ENCODE data around the gene LATS2. TPM values are rescaled to one million over a fixed set of nuclear protein-coding genes. Genes with fewer than 3 reads are reported as not detected.

Gene LATS2
- total RNA-seq = 1 to 10 TPM; 3.7 to 9.9 (median 6.5) TPM

DNA sequence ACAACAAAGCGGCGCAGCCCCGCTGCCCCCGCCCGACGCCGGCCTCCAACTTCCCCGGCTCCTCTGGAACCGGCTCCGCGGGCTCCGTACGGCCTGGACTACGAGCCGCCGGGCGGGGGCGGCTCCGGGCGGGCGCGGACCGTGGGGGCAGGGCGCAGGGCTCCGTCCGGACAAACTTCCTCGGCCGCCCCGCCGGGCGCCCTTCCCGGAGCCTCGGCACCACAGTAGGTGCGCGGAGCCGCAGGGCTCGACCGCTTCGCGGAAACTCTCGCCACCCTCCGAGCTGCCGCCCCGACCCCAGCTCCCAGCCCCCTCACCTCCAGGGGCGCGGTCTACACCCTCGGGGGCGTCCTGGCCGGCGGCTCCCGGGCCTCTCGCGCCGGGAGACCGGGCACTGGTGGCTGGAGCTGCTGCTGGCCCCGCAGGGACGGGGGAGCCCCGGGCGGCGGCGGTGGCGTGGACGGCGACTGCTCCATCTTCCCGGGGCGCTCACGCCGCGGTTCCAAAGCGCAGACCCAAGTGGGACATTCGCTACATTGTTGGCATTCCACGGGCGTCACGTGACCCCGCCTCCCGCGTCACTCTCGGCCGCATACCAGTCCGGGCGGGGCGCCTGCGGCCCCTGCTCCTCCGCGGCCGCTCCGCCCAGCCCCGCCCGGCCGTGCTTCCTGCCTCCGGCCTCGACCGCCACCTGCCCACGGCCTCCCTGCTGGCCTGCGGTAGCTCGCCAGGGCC is at the start of gene LATS2:
Gene LATS2, minus strand, starts transcription at position 558 of the 735 bp plus-strand sequence. CDS start 15,560 bp downstream, outside the sequence.
- H3K4me1 ChIP-seq = peaks cover 0 to 12% (median 5%) of the 10 kb centered on the region in 4 donors
- peak; percentile 79 to 95 (median 90) for DNase-seq
- H3K27me3 ChIP-seq = no peaks in the 10 kb centered on the region
- peak within 1 kb of the TSS; percentile 69 to 95 (median 89) for H3K4me3 ChIP-seq
- peak; percentile 35 to 58 for TF ChIP-seq POLR2A (IDR thresholded peaks at IDR 0.05)
- TF ChIP-seq, protein P1, sequence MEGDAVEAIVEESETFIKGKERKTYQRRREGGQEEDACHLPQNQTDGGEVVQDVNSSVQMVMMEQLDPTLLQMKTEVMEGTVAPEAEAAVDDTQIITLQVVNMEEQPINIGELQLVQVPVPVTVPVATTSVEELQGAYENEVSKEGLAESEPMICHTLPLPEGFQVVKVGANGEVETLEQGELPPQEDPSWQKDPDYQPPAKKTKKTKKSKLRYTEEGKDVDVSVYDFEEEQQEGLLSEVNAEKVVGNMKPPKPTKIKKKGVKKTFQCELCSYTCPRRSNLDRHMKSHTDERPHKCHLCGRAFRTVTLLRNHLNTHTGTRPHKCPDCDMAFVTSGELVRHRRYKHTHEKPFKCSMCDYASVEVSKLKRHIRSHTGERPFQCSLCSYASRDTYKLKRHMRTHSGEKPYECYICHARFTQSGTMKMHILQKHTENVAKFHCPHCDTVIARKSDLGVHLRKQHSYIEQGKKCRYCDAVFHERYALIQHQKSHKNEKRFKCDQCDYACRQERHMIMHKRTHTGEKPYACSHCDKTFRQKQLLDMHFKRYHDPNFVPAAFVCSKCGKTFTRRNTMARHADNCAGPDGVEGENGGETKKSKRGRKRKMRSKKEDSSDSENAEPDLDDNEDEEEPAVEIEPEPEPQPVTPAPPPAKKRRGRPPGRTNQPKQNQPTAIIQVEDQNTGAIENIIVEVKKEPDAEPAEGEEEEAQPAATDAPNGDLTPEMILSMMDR (IDR thresholded peaks at IDR 0.05) = peak in 3 of 6 experiments; percentile 3 to 21 (median 5)
- H3K36me3 ChIP-seq = no peaks in the 10 kb centered on the region
- H3K27ac ChIP-seq = peak within 1 kb of the TSS; percentile 87 to 100 (median 95)
- H3K9me3 ChIP-seq = no peaks in the 10 kb centered on the region

DNA sequence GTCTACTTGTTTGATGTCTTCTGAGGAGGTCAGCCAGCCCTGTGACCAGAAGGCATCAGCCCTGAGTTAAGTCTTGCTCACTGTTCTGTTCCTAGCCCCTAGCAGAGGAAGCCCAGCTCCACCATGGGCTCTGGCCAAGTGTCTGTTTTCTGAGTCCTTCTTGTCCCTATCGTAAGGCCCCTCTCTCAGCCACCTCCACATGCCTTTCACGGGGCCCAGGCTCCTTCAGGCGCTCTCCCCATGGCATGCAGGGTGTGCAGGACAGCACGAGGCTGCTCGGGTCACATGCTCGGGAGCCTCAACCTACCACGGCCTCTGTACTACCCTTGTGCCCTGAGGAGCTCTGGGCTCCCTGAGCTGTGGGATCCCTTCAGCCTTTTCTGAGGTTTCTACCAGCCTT is 47.8 kb upstream of the LATS2 start:
- Histone ChIP-seq H3K4me1 (peaks cover 0 to 8% (median 0%) of the 10 kb centered on the region in 4 donors), H3K9me3 (peaks cover 0 to 4% (median 0%) of the 10 kb centered on the region in 4 donors), H3K36me3 (no peaks in the 10 kb centered on the region), H3K4me3 (no peak overlapping the region), H3K27me3 (no peaks in the 10 kb centered on the region), H3K27ac (no peak overlapping the region)
- TF ChIP-seq, protein P1 (IDR thresholded peaks at IDR 0.05) = no peak
- no peak for DNase-seq

DNA sequence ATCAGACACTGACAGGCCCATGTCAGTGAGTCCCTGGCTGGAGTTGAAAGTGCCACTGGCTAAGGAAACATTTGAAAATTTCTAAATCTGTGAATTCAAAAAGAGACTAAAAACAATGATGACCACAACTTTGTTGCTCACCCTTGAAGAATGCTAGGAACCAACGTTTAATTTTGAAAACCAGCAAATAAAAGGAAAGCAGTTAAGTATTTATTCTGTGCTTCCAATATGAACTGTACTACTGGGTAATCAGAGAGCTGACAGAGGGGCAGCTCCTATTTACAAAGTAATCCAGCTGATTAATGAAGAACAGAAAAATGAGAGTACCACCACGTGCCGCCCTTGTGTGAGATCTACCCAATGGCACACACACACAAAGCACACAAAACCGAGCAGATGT is 44.7 kb upstream of the LATS2 start:
- H3K4me1 ChIP-seq = peaks cover 0 to 8% (median 0%) of the 10 kb centered on the region in 4 donors
- H3K4me3 ChIP-seq = no peak overlapping the region
- TF ChIP-seq, protein P1 (IDR thresholded peaks at IDR 0.05) = no peak
- TF ChIP-seq POLR2A (IDR thresholded peaks at IDR 0.05) = no peak
- H3K27ac ChIP-seq = no peak overlapping the region
- DNase-seq = no peak
- no peaks in the 10 kb centered on the region for H3K27me3 ChIP-seq
- peaks cover 0 to 4% (median 0%) of the 10 kb centered on the region in 4 donors for H3K9me3 ChIP-seq
- H3K36me3 ChIP-seq = no peaks in the 10 kb centered on the region

DNA sequence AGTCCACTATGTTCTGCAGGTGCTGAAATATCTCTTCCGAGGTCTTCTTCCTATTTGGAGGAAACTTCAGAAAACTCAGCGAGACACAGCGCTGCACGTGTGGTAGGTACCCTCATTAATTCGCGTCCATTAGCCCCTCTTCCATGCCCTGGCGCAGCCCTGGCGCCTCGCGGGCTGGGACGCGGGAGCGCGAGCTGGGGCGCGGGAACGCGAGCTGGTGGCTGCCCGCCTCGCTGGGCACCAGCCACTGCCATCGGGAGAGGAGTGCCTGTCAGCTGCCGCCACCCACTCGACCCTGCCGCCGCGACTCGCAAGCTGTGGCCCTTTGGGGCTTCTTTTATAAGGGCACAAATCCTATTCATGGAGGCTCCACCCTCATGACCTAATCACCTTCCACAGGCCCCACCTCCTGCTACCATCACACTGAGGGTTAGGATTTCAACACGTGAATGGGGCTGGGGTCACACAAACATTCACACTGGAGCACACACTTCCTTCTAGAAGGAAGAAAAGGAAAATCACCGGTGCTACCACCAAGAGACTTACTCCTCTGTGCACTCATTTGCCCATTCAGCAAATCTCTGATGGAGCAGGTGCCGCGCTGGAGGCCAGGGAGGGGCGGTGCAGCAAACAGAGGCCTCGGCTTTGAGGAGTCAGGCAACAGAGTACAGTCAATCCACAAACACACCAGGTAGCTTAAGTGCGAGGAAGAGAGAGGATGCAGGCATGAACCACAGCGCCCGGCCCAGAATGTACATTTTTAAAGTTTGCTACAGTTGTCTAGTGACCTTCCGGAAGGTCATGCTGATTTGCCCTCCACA is 43.0 kb upstream of the LATS2 start:
- Histone ChIP-seq H3K4me3 (no peak overlapping the region), H3K27me3 (no peaks in the 10 kb centered on the region)
- TF ChIP-seq, protein P1 (IDR thresholded peaks at IDR 0.05) = no peak
- no peak for TF ChIP-seq POLR2A (IDR thresholded peaks at IDR 0.05)

DNA sequence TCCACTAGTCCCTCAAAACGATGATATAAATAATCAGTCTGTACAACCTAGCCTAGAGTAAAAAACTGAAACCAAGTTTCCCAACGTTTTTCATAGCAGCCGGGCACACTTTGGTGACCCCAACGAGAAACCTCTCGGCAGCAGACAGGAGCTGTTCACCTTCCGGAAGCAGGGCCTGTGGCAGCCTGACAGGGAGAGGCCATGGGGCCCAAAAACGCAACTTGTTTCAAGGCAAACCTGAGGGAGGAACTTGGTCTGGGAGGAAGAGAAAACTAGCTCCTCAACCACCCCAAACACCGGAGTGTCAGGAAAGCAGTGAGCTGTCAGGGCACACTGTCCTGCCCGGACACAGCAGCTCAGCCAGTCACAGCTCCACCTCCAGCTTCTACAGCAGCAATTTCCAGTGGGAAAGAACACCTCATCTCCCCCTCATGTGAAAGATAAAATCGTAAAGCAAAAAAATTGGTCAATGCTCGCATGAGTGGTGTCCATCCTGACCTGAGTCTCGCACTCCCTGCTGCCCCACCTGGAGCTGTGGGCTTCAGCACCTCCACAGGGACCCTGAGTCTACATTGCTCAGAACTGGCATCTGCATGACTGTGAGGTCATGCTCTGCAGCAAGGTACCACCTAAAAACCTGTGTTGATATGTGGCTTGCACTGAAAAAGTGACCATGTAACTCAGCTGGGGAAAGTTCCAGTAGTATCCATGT is 40.6 kb upstream of the LATS2 start:
- DNase-seq = no peak
- peaks cover 0 to 4% (median 0%) of the 10 kb centered on the region in 4 donors for H3K9me3 ChIP-seq
- H3K4me3 ChIP-seq = no peak overlapping the region
- TF ChIP-seq, protein P1 (IDR thresholded peaks at IDR 0.05) = no peak
- no peak for TF ChIP-seq POLR2A (IDR thresholded peaks at IDR 0.05)
- no peaks in the 10 kb centered on the region for H3K4me1 ChIP-seq
- no peak overlapping the region for H3K27ac ChIP-seq
- no peaks in the 10 kb centered on the region for H3K27me3 ChIP-seq
- H3K36me3 ChIP-seq = no peaks in the 10 kb centered on the region

More for the DNA sequence above, 43.0 kb upstream of the LATS2 start:
- Histone ChIP-seq H3K9me3 (peaks cover 0 to 4% (median 0%) of the 10 kb centered on the region in 4 donors), H3K27ac (no peak overlapping the region), H3K4me1 (no peaks in the 10 kb centered on the region), H3K36me3 (no peaks in the 10 kb centered on the region)
- no peak for DNase-seq

Measured in Peyer's patch (tissue), 4 donors.